Measurements from ENCODE around the gene OR2K2. TPM values are rescaled to one million over a fixed set of nuclear protein-coding genes. Genes with fewer than 3 reads are reported as not detected.

Gene OR2K2
- total and polyA plus RNA-seq, 10 of the 15 experiments (the other 5 are each of a cell fraction or from before 2014, with no cell fraction given) = 0.12 TPM; not detected in 9

- no peak for TF ChIP-seq E2F8 (IDR thresholded peaks at IDR 0.05; ENCODE audit: low read depth, partially characterized antibody)
These were observed 46.0 kb upstream of the OR2K2 start (continued) for GRCh38 chr9:111375817-111376564.

DNA sequence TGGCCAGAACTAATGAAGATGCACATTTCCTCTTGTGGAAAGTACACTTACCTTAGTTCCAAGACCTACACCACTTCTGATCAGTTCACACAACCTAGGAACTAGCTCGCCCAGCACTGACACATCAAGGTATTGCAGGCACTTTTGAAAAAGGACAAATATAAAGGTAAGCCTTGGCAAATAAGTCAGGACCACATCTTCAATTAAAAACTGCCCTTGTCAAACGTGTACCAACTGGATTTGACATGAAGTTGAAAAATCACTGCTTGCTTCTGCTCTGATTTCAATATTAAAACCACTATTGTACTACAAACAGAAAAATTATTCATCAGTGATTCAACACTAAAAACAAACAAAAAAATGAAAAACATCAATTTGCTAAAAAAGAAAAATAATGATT is 45.0 kb upstream of the OR2K2 start:
- in situ Hi-C loops (cut with MboI) (no loop called here), intact Hi-C loops (cut with micrococcal nuclease; ENCODE audit: unreplicated experiment) (no loop called here)
- H2AFZ ChIP-seq (ENCODE audit: control insufficient read depth, low read depth, low read length) = no peak overlapping the region
- H3K27me3 ChIP-seq (replicated peaks in 1 of 2; ENCODE audit: control insufficient read depth in 2 of 2, insufficient read depth in 2 of 2, low read length in 1 of 2) = no peaks in the 10 kb centered on the region
- ATAC-seq (no peak), FAIRE-seq (no peak), DNase-seq (ENCODE audit: low read depth, low spot score) (no peak)
- no peak overlapping the region for H3K27ac ChIP-seq (ENCODE audit: control insufficient read depth, insufficient read depth)
- no peak overlapping the region for H3K4me3 ChIP-seq
- H3K9me3 ChIP-seq (replicated peaks; ENCODE audit: control insufficient read depth, insufficient read depth, low read length) = no peaks in the 10 kb centered on the region
- no peaks in the 10 kb centered on the region for H3K79me2 ChIP-seq (ENCODE audit: control insufficient read depth, insufficient read depth, low read length)
- no peaks in the 10 kb centered on the region for H4K20me1 ChIP-seq (ENCODE audit: control insufficient read depth, insufficient read depth)
- H3K4me1 ChIP-seq (ENCODE audit: control insufficient read depth, insufficient read depth, low read length) = no peaks in the 10 kb centered on the region
- H3K36me3 ChIP-seq (ENCODE audit: control insufficient read depth in 2 of 2, insufficient read depth in 2 of 2, low read length in 1 of 2) = peaks cover 3 to 34% of the 10 kb centered on the region in 2 experiments
- H3K9ac ChIP-seq (ENCODE audit: control insufficient read depth, insufficient read depth, low read length) = no peak overlapping the region
- ChIA-PET RAD21 (ENCODE audit: unreplicated experiment) (no interaction called here), SMC1A (ENCODE audit: uncharacterized antibody, unreplicated experiment) (interaction anchor here (1.2 to 1.4 kb wide), 2 partner anchors 12 to 23 kb away, joined by 3 to 5 read pairs; no protein-coding TSS in a partner anchor), CTCF (interaction anchor here (0.6 to 0.9 kb wide), 2 partner anchors 17 to 297 kb away, joined by 3 read pairs; no protein-coding TSS in a partner anchor), POLR2A (no interaction called here)
- BruUV-seq (replicated peaks) = no TSS peak
- WGBS (ENCODE audit: insufficient coverage, insufficient replicate concordance, low lambda C conversion rate, missing lambda C conversion rate) = 100% methylated on average over 2 of the region's 2 CpGs
- no peak overlapping the region for H3K4me2 ChIP-seq (ENCODE audit: control insufficient read depth, insufficient read depth)
- no peak for TF ChIP-seq RUNX3 (IDR thresholded peaks at IDR 0.05; ENCODE audit: low read length)
- TF ChIP-seq CHD4 (IDR thresholded peaks at IDR 0.05) = no peak
- TF ChIP-seq HDAC2 (IDR thresholded peaks at IDR 0.05) = no peak
- TF ChIP-seq BACH1 (IDR thresholded peaks at IDR 0.05; ENCODE audit: borderline replicate concordance) = no peak
- no peak for TF ChIP-seq SP1 (IDR thresholded peaks at IDR 0.05; ENCODE audit: low read depth, low read length)
- TF ChIP-seq NFYA (IDR thresholded peaks at IDR 0.05; ENCODE audit: borderline replicate concordance, low read depth, low read length) = no peak
- TF ChIP-seq, protein P1, sequence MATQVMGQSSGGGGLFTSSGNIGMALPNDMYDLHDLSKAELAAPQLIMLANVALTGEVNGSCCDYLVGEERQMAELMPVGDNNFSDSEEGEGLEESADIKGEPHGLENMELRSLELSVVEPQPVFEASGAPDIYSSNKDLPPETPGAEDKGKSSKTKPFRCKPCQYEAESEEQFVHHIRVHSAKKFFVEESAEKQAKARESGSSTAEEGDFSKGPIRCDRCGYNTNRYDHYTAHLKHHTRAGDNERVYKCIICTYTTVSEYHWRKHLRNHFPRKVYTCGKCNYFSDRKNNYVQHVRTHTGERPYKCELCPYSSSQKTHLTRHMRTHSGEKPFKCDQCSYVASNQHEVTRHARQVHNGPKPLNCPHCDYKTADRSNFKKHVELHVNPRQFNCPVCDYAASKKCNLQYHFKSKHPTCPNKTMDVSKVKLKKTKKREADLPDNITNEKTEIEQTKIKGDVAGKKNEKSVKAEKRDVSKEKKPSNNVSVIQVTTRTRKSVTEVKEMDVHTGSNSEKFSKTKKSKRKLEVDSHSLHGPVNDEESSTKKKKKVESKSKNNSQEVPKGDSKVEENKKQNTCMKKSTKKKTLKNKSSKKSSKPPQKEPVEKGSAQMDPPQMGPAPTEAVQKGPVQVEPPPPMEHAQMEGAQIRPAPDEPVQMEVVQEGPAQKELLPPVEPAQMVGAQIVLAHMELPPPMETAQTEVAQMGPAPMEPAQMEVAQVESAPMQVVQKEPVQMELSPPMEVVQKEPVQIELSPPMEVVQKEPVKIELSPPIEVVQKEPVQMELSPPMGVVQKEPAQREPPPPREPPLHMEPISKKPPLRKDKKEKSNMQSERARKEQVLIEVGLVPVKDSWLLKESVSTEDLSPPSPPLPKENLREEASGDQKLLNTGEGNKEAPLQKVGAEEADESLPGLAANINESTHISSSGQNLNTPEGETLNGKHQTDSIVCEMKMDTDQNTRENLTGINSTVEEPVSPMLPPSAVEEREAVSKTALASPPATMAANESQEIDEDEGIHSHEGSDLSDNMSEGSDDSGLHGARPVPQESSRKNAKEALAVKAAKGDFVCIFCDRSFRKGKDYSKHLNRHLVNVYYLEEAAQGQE (IDR thresholded peaks at IDR 0.05; ENCODE audit: low read depth, low read length) = no peak
- no peak for TF ChIP-seq IRF5 (IDR thresholded peaks at IDR 0.05; ENCODE audit: borderline replicate concordance)
- no peak for TF ChIP-seq BRCA1 (IDR thresholded peaks at IDR 0.05; ENCODE audit: low read depth, low read length)
- TF ChIP-seq CHD1 (IDR thresholded peaks at IDR 0.05; ENCODE audit: low read depth, low read length) = no peak
- TF ChIP-seq, protein P2, sequence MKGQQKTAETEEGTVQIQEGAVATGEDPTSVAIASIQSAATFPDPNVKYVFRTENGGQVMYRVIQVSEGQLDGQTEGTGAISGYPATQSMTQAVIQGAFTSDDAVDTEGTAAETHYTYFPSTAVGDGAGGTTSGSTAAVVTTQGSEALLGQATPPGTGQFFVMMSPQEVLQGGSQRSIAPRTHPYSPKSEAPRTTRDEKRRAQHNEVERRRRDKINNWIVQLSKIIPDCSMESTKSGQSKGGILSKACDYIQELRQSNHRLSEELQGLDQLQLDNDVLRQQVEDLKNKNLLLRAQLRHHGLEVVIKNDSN (IDR thresholded peaks at IDR 0.05; ENCODE audit: borderline replicate concordance, extremely low read length, insufficient read depth, low read depth, low read length) = no peak
- TF ChIP-seq SREBF2 (IDR thresholded peaks at IDR 0.05; ENCODE audit: low read length) = no peak
- TF ChIP-seq NR2C2 (IDR thresholded peaks at IDR 0.05; ENCODE audit: borderline replicate concordance, control insufficient read depth, insufficient read length, low read depth) = no peak
